ENCODE measurements around the gene YIF1B.
A peak's percentile ranks its signal among the peaks of the same experiment; 100 is the strongest.

The YIF1B gene

GRCh38 chr19:38280030-38280921, 35.5 kb downstream of the YIF1B start:
- no peak overlapping the region for H3K27ac ChIP-seq

GRCh38 chr19:38278751-38279150, 37.0 kb downstream of the YIF1B start:
- TF ChIP-seq CTCF (conservative IDR thresholded peaks at IDR 0.05): no peak
- H3K27ac ChIP-seq: peak overlapping the region; percentile 74

More at GRCh38 chr19:38280030-38280921, 35.5 kb downstream of the YIF1B start:
- no peak for TF ChIP-seq CTCF (conservative IDR thresholded peaks at IDR 0.05)

- peak overlapping the region; percentile 74 for H3K27ac ChIP-seq
- no peak for TF ChIP-seq CTCF (conservative IDR thresholded peaks at IDR 0.05)
Observed at GRCh38 chr19:38277969-38278680, 37.6 kb downstream of the YIF1B start.

- H3K27ac ChIP-seq: peak overlapping the region; percentile 74
- no peak for TF ChIP-seq CTCF (conservative IDR thresholded peaks at IDR 0.05)
Observed at GRCh38 chr19:38277549-38277948, 38.2 kb downstream of the YIF1B start.

GRCh38 chr19:38276942-38277517, 38.7 kb downstream of the YIF1B start:
- peak overlapping the region; percentile 74 for H3K27ac ChIP-seq

GRCh38 chr19:38274739-38275138, 41.0 kb downstream of the YIF1B start:
- no peak for TF ChIP-seq CTCF (conservative IDR thresholded peaks at IDR 0.05)
- peak overlapping the region; percentile 74 for H3K27ac ChIP-seq

More at GRCh38 chr19:38276942-38277517, 38.7 kb downstream of the YIF1B start:
- TF ChIP-seq CTCF (conservative IDR thresholded peaks at IDR 0.05): no peak

GRCh38 chr19:38273499-38273898, 42.2 kb downstream of the YIF1B start:
- no peak for TF ChIP-seq CTCF (conservative IDR thresholded peaks at IDR 0.05)
- peak overlapping the region; percentile 74 for H3K27ac ChIP-seq

Data from VCaP (cell line).